PFSK-1 (cell line): ENCODE measurements around the gene DCTN2.

Experiments used
- FOXP2 ChIP-seq: optimal IDR thresholded peaks from 2 replicates; pipeline ENCODE3; 2011; ENCODE audit warnings: borderline replicate concordance, control low read depth, inconsistent platforms; ENCODE audit not compliant: insufficient read depth; ENCODE audit errors: extremely low read length, extremely low read depth
- POLR2AphosphoS5 ChIP-seq: IDR thresholded peaks from 2 replicates; pipeline ENCODE4 v1.6.1; 2012; ENCODE audit warnings: low read depth, mild to moderate bottlenecking, control low read depth, low read length, moderate library complexity
- SIN3A ChIP-seq: IDR thresholded peaks from 2 replicates; pipeline ENCODE4 v1.6.1; 2012; ENCODE audit warnings: mild to moderate bottlenecking, low read length, moderate library complexity, borderline replicate concordance; ENCODE audit not compliant: insufficient read depth
- TAF1 ChIP-seq: IDR thresholded peaks from 2 replicates; pipeline ENCODE4 v1.6.1; 2012; ENCODE audit warnings: low read length, control low read depth, borderline replicate concordance; ENCODE audit not compliant: insufficient read depth
- TF ChIP-seq, protein P1 (sequence below), 2 experiments: IDR thresholded peaks; 2 replicates each; pipeline versions ENCODE4 v1.6.1 to v1.8.0; 2011 to 2012; ENCODE audit warnings: low read depth in 2 of 2, low read length in 2 of 2, control low read depth in 1 of 2, inconsistent platforms in 1 of 2, mild to moderate bottlenecking in 1 of 2, moderate library complexity in 1 of 2; ENCODE audit not compliant: insufficient read depth in 1 of 2

DCTN2 gene

DNA sequence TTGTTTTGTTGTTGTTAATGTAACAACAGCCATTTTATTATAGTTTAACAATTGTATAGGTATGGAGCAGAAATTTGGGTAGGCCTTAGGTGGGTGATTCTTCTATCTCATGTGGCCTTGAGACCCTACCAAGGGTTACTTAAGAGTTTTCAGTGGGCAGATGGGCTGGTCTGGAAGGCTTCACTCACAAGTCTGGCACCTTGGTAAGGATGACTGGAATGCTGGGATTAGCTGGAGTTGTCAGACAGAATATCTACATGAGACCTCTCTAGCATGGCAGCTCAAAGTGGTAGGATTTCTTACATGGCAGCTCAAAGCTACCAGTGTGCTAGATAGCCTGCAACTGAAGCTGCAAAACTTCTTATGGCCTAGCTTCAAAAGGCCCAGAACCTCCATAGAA lies 61.3 kb downstream of the DCTN2 start:
- TF ChIP-seq SIN3A = no peak
- TF ChIP-seq, protein P1, sequence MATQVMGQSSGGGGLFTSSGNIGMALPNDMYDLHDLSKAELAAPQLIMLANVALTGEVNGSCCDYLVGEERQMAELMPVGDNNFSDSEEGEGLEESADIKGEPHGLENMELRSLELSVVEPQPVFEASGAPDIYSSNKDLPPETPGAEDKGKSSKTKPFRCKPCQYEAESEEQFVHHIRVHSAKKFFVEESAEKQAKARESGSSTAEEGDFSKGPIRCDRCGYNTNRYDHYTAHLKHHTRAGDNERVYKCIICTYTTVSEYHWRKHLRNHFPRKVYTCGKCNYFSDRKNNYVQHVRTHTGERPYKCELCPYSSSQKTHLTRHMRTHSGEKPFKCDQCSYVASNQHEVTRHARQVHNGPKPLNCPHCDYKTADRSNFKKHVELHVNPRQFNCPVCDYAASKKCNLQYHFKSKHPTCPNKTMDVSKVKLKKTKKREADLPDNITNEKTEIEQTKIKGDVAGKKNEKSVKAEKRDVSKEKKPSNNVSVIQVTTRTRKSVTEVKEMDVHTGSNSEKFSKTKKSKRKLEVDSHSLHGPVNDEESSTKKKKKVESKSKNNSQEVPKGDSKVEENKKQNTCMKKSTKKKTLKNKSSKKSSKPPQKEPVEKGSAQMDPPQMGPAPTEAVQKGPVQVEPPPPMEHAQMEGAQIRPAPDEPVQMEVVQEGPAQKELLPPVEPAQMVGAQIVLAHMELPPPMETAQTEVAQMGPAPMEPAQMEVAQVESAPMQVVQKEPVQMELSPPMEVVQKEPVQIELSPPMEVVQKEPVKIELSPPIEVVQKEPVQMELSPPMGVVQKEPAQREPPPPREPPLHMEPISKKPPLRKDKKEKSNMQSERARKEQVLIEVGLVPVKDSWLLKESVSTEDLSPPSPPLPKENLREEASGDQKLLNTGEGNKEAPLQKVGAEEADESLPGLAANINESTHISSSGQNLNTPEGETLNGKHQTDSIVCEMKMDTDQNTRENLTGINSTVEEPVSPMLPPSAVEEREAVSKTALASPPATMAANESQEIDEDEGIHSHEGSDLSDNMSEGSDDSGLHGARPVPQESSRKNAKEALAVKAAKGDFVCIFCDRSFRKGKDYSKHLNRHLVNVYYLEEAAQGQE (IDR thresholded peaks at IDR 0.05; ENCODE audit: insufficient read depth in 1 of 2, low read depth in 2 of 2, low read length in 2 of 2) = no peak
- no peak for TF ChIP-seq FOXP2
- TF ChIP-seq TAF1 = no peak
- TF ChIP-seq POLR2AphosphoS5 = no peak

DNA sequence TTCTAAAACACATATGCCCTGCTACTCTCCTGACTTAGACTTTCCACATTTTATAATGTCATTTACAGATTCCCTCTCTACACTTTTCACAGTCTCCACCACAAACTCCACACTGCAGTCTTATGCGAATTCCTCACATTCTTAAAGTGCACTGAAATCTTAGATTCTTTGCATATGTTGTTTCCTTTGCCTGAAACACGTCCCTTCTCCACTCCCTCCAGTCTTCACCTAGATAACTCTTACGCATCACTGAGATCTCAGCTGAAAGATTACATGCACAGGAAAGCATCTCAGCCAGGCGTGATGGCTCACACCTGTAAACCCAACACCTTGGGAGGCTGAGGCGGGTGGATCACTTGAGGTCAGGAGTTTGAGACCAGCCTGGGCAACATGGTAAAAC lies 63.5 kb downstream of the DCTN2 start:
- no peak for TF ChIP-seq SIN3A
- TF ChIP-seq TAF1 = no peak
- no peak for TF ChIP-seq FOXP2
- TF ChIP-seq POLR2AphosphoS5 = no peak
- TF ChIP-seq, protein P1 (IDR thresholded peaks at IDR 0.05; ENCODE audit: insufficient read depth in 1 of 2, low read depth in 2 of 2, low read length in 2 of 2) = no peak

DNA sequence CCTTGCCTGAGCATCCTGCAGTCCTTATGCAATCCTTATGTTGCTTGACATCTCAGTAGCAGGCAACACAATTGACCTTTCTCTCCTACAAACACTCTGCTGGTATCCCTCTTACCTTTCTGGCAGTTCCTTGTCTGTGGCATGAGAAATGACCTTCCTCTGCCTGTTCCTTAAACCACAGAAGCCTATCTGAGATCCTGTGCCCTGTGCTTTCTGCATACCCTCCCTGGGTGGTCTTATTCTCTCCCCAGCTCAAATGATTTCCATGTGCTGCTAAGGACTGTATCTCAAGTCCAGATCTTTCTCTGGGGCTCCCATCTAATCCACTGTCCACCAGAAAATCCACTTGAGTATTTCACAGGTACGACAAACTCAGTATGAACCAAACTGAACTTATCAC lies 65.3 kb downstream of the DCTN2 start:
- TF ChIP-seq POLR2AphosphoS5 (no peak), TAF1 (no peak), SIN3A (no peak), FOXP2 (no peak)
- TF ChIP-seq, protein P1 (IDR thresholded peaks at IDR 0.05; ENCODE audit: insufficient read depth in 1 of 2, low read depth in 2 of 2, low read length in 2 of 2) = no peak
